NCI-H748 (cell line): ENCODE results near the gene SNPH.
"Not testable (repeated sequence)": the region's sequence is repeated elsewhere in the genome, so short reads cannot be mapped to it uniquely, and the experiment has no call there.

Experiments
- DNase-seq: peaks from one replicate; lab custom pipeline; 2025; ENCODE audit not compliant: unreplicated experiment; lab: John Stamatoyannopoulos, UW

Gene SNPH

GRCh38 chr20:1336699-1337367 lies 70.7 kb downstream of the SNPH start:
- peak; percentile 52 for DNase-seq

DNA sequence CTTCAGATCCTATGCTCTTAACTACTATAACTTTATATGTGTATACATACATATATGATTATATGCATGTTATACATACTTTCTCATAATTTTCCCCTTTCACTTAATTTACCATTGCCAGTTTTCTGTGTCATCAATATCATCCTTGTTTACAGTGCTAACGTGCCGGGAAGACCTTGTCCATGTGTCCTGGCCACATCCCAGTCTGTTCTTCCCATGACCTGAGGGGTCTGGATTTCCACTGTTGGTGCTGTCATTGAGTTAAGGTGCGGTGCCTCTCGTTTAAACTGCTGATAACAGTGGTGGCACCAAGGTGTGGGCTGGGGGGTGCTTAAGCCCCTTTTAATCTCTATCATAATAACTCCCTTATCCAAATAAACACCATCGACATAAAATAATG lies 71.3 kb downstream of the SNPH start:
- no peak for DNase-seq

DNA sequence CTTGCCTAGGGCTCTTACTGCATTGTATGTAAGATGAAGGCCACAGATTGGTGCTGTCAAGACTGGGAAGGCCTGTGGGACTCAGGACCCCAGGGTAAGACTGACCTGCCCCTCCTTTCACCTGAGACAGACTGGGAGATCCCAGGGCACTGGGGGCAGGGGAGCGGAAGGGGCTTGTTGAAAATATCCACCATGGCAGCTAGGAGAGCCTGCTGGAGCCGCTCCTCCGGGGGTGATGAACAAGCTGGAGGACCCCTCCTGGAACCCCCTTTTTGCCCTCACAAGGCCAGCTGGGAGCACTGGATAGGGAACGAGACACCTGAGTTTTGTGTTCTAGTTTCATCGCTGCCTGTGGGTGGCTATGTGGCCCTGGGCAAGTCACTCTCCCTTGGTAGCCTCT lies 72.0 kb downstream of the SNPH start:
- no peak for DNase-seq

GRCh38 chr20:1338801-1339200 lies 72.7 kb downstream of the SNPH start:
- no peak for DNase-seq

- no peak for DNase-seq
Measured at GRCh38 chr20:1341561-1342265, 75.6 kb downstream of the SNPH start.

GRCh38 chr20:1343446-1344124 lies 77.5 kb downstream of the SNPH start:
- not testable (repeated sequence) for DNase-seq

GRCh38 chr20:1345030-1345755 lies 79.1 kb downstream of the SNPH start:
- DNase-seq: no peak

DNA sequence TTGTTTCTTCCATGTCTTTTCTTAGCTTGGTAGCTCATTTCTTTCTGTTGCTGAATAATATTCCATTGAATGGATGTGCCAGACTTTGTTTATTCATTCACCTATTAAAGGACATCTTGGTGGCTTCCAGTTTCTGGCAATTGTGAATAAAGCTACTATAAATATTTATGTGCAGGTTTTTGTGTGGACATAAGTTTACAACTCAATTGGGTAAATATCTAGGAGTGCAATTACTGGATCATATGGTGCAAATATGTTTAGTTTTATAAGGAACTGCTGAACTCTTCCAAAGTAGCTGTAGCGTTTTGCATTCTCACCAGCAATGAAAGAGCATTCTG lies 79.6 kb downstream of the SNPH start:
- no peak for DNase-seq

GRCh38 chr20:1346315-1346969 lies 80.3 kb downstream of the SNPH start:
- no peak for DNase-seq

GRCh38 chr20:1353956-1354355 lies 87.9 kb downstream of the SNPH start:
- no peak for DNase-seq

DNA sequence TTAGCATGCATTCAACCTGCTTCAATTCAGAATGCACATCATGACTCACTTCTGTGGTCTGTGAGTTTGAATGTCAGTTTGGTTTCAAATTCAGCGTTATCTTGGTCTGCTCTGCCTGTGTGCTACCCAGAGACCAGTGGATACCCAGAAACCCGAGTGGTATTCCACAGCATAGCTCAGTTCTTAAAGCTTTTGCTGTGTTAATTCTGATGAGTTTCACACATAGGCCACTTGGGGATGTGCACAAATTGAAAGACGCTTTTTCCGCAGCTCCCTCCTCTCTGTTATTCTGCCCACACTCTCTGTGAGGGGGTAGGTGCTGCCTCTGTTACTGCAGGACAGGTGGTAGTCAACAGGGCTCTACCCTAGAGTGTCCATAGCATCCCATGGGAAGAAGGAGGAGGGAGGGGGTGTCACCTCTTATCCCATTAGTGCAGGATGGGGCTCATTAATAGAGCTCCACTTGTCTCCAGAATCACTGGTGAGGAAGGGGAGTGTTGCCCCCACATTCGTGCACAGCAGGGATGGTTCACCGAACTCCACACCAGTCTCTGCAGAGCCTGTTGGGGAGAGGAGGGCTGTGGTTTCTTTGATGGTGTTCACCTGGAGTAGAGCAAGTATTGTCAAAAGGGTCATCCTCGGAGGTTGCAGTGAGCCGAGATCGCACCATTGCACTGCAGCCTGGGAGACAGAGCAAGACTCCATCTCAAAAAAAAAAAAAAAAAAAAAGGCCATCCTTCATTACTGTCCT lies 92.0 kb downstream of the SNPH start:
- no peak for DNase-seq
